B cell (primary cell): Measurements from ENCODE around the gene SCARB1. TPM values are rescaled to one million over a fixed set of nuclear protein-coding genes. Genes with fewer than 3 reads are reported as not detected.

Source experiments
- ATAC-seq: fragments of 200-7000 bp; cut with Tn5 transposase; one replicate; pipeline ENCODE4 v1.10.0; 2021; ENCODE audit warnings: low read depth, mild to moderate bottlenecking, moderate number of reproducible peaks, moderate library complexity
- CTCF ChIA-PET: fragments of 350-600 bp; sonication (Branson Sonifier 250); formaldehyde crosslinking; loops from one replicate; lab custom pipeline; 2021; ENCODE audit warnings: antibody characterized with exemption, inconsistent platforms; lab: Charles Lee
- POLR2A ChIA-PET: fragments of 350-600 bp; sonication (Branson Sonifier 250); formaldehyde crosslinking; loops from one replicate; lab custom pipeline; 2021; ENCODE audit warnings: antibody characterized with exemption; lab: Charles Lee
- DNase-seq: peaks from one replicate; pipeline ENCODE4 v3.0.0; 2013
- H2AFZ ChIP-seq: 2 replicates; pipeline ENCODE4 v1.6.1; 2012; ENCODE audit warnings: mild to moderate bottlenecking, low read depth, low read length; ENCODE audit not compliant: insufficient read depth, poor library complexity, severe bottlenecking
- H3K27ac ChIP-seq, 2 donors: 1 replicate in 1 of 2; 2 replicates in 1 of 2; pipeline ENCODE4 v1.5.1; 2012 to 2013; ENCODE audit warnings: low read length in 2 of 2, mild to moderate bottlenecking in 2 of 2, moderate library complexity in 1 of 2
- H3K27me3 ChIP-seq, 4 experiments: fragments of 200-600 bp in 1 of 4; sonication (generic) in 1 of 4; replicated peaks in 1 of 4; 1 replicate in 2 of 4; 2 replicates in 2 of 4; pipeline versions ENCODE4 v1.6.1 to v1.7.0; 2013 to 2016; ENCODE audit warnings: low read length in 3 of 4, mild to moderate bottlenecking in 2 of 4, mixed read lengths in 1 of 4, moderate library complexity in 1 of 4; ENCODE audit not compliant: insufficient read depth in 4 of 4, control insufficient read depth in 3 of 4; ENCODE audit errors: control extremely low read depth in 1 of 4
- H3K36me3 ChIP-seq, 2 experiments: replicated peaks in 1 of 2; 1 replicate in 1 of 2; 2 replicates in 1 of 2; pipeline versions ENCODE4 v1.6.1 to v1.7.1; 2013; ENCODE audit warnings: low read length in 1 of 2; ENCODE audit not compliant: insufficient read depth in 2 of 2, control insufficient read depth in 1 of 2; ENCODE audit errors: control extremely low read depth in 1 of 2, extremely low read depth in 1 of 2
- H3K4me1 ChIP-seq, 2 donors: fragments of 200-600 bp in 1 of 2; sonication (generic) in 1 of 2; 1 replicate in 1 of 2; 2 replicates in 1 of 2; pipeline versions ENCODE4 v1.5.1 to v1.6.1; 2013 to 2017; ENCODE audit warnings: low read length in 2 of 2; ENCODE audit not compliant: control insufficient read depth in 2 of 2, insufficient read depth in 2 of 2
- H3K4me2 ChIP-seq: replicated peaks from 2 replicates; pipeline ENCODE3; 2012; ENCODE audit warnings: mild to moderate bottlenecking, low read depth, low read length; ENCODE audit not compliant: poor library complexity, severe bottlenecking
- H3K4me3 ChIP-seq, 5 experiments: fragments of 200-600 bp in 1 of 5; sonication (generic) in 1 of 5; 1 replicate in 3 of 5; 2 replicates in 2 of 5; pipeline versions ENCODE4 v1.5.1 to v1.7.0; 2011 to 2016; ENCODE audit warnings: low read length in 4 of 5, mild to moderate bottlenecking in 4 of 5, low read depth in 2 of 5, control low read depth in 1 of 5, moderate library complexity in 1 of 5; ENCODE audit not compliant: insufficient read depth in 1 of 5; ENCODE audit errors: control extremely low read depth in 1 of 5, extremely low read depth in 1 of 5
- H3K79me2 ChIP-seq: fragments of 200-600 bp; sonication (generic); one replicate; pipeline ENCODE4 v1.6.0; 2016; ENCODE audit warnings: low read length; ENCODE audit not compliant: control insufficient read depth, insufficient read depth
- H3K9ac ChIP-seq: fragments of 200-600 bp; sonication (generic); 2 replicates; pipeline ENCODE4 v1.6.1; 2017; ENCODE audit warnings: mild to moderate bottlenecking, low read length, moderate library complexity
- H3K9me3 ChIP-seq, 3 donors: one replicate each; pipeline versions ENCODE4 v1.6.1 to v1.7.1; 2013; ENCODE audit warnings: low read length in 2 of 3; ENCODE audit not compliant: control insufficient read depth in 2 of 3, insufficient read depth in 1 of 3; ENCODE audit errors: control extremely low read depth in 1 of 3
- H4K20me1 ChIP-seq: 2 replicates; pipeline ENCODE4 v1.6.0; 2012; ENCODE audit warnings: mild to moderate bottlenecking, low read length; ENCODE audit not compliant: insufficient read depth, control insufficient read depth, poor library complexity, severe bottlenecking
- H3K27ac Mint-ChIP-seq: one replicate; pipeline ENCODE4 v1.8.0; 2021; ENCODE audit warnings: mixed read lengths
- H3K27me3 Mint-ChIP-seq: one replicate; pipeline ENCODE4 v1.8.0; 2021; ENCODE audit warnings: mixed read lengths
- H3K4me1 Mint-ChIP-seq: one replicate; pipeline ENCODE4 v1.8.0; 2021; ENCODE audit warnings: mixed read lengths
- H3K4me3 Mint-ChIP-seq: one replicate; pipeline ENCODE4 v1.8.0; 2021; ENCODE audit warnings: mixed read lengths
- H3K9me3 Mint-ChIP-seq: one replicate; pipeline ENCODE4 v1.8.0; 2022; ENCODE audit warnings: mixed read lengths; ENCODE audit not compliant: insufficient read depth
- EZH2 ChIP-seq: IDR thresholded peaks from 2 replicates; pipeline ENCODE4 v1.6.1; 2012; ENCODE audit warnings: borderline replicate concordance, low read depth, mild to moderate bottlenecking, moderate library complexity, low read length; ENCODE audit not compliant: insufficient read depth, poor library complexity, severe bottlenecking
- WGBS: methylation state at CpG from one replicate; pipeline ENCODE4 v1.1.5; 2013; ENCODE audit warnings: missing lambda C conversion rate; ENCODE audit not compliant: insufficient coverage; 5-methylcytosine and 5-hydroxymethylcytosine counted together
- intact Hi-C: fragments of 100-400 bp; cut with micrococcal nuclease; formaldehyde crosslinking; loops from one replicate; pipeline ENCODE4 v1.10.0; 2022
- polyA plus RNA-seq: library from polyadenylated mRNA; depleted of rRNA; stranded (reverse); fragments of >200 nt; gene quantifications from 2 replicates; pipeline ENCODE4 v1.2.3, GENCODE V29; 2012
- total RNA-seq, 2 donors: library from RNA; stranded (reverse); fragments of 120-200 nt in 1 of 2; gene quantifications; 1 replicate in 1 of 2; 2 replicates in 1 of 2; pipeline versions ENCODE4 v1.2.3 to v1.2.4, GENCODE V29; 2013 to 2022
- TF ChIP-seq, protein P1 (sequence below): fragments of 200-600 bp; IDR thresholded peaks from one replicate; pipeline ENCODE4 v1.8.0; 2022; ENCODE audit warnings: antibody characterized with exemption, mild to moderate bottlenecking

SCARB1 gene
- total and polyA plus RNA-seq, 2 donors (not counting 1 experiment from before 2014, with no cell fraction given): 26.8 to 30.7 TPM

DNA sequence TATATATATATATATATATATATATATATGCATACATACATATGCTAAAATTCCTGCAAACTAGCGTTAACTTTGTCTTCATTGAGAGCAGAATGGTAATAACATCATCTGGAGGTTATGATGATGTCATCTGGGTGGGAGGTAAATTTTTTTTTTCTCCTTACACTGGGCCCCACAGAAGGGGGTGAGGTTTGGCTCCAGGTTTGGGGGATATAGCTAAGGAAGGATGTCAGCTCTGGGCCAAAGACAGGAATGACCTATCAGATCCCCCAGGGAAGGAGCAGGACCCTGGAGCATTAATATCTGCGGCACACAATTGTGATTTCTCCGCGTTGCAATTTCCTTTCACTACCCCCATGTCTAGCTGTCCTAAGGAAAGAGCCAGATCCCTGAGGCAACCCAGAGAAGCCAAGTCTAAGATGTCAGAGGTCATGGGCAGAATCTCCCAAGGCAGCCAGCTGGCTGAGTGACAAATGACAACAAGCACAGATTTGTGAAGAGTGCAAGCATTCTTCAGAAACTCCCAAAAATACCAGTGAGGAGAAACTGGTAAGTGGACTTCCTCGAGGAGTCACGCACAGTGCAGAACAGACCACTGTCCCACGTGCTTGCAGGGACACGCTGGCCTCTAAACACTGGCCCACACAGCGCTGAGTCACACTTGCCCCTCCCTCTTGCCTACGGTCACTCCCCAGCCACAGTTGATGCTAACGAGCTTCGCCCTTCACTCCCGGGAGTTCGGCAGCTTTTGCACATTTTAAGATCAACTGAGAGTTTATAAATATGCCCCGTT lies 40.8 kb upstream of the SCARB1 start:
- ChIA-PET CTCF (interaction anchor here (1.5 to 13.4 kb wide), 4 partner anchors 15 to 35 kb away, joined by 4 to 384 read pairs (median 53); partner anchors contain the start of gene UBC), POLR2A (no interaction called here)
- Histone ChIP-seq H2AFZ (no peak overlapping the region), H3K4me2 (no peak overlapping the region), H3K27ac (no peak overlapping the region), H3K4me3 (no peak overlapping the region), H3K27me3 (no peaks in the 10 kb centered on the region), H3K4me1 (peaks cover 20 to 30% of the 10 kb centered on the region in 2 donors), H4K20me1 (no peaks in the 10 kb centered on the region), H3K36me3 (no peaks in the 10 kb centered on the region), H3K9ac (no peak overlapping the region), H3K79me2 (peaks cover 4% of the 10 kb centered on the region), H3K9me3 (no peaks in the 10 kb centered on the region)
- ATAC-seq (no peak), DNase-seq (no peak)
- no peaks in the 10 kb centered on the region for H3K27me3 Mint-ChIP-seq
- H3K27ac Mint-ChIP-seq: no peak overlapping the region
- H3K4me1 Mint-ChIP-seq: peaks cover 34% of the 10 kb centered on the region
- intact Hi-C loops: loop anchor here (5.0 kb wide), 1 partner anchor 132 kb away; no protein-coding TSS in a partner anchor
- H3K9me3 Mint-ChIP-seq: no peaks in the 10 kb centered on the region
- no peak overlapping the region for H3K4me3 Mint-ChIP-seq
- WGBS: 69% methylated on average over 8 of the region's 15 CpGs
- TF ChIP-seq, protein P1, sequence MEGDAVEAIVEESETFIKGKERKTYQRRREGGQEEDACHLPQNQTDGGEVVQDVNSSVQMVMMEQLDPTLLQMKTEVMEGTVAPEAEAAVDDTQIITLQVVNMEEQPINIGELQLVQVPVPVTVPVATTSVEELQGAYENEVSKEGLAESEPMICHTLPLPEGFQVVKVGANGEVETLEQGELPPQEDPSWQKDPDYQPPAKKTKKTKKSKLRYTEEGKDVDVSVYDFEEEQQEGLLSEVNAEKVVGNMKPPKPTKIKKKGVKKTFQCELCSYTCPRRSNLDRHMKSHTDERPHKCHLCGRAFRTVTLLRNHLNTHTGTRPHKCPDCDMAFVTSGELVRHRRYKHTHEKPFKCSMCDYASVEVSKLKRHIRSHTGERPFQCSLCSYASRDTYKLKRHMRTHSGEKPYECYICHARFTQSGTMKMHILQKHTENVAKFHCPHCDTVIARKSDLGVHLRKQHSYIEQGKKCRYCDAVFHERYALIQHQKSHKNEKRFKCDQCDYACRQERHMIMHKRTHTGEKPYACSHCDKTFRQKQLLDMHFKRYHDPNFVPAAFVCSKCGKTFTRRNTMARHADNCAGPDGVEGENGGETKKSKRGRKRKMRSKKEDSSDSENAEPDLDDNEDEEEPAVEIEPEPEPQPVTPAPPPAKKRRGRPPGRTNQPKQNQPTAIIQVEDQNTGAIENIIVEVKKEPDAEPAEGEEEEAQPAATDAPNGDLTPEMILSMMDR: no peak
- no peak for TF ChIP-seq EZH2

DNA sequence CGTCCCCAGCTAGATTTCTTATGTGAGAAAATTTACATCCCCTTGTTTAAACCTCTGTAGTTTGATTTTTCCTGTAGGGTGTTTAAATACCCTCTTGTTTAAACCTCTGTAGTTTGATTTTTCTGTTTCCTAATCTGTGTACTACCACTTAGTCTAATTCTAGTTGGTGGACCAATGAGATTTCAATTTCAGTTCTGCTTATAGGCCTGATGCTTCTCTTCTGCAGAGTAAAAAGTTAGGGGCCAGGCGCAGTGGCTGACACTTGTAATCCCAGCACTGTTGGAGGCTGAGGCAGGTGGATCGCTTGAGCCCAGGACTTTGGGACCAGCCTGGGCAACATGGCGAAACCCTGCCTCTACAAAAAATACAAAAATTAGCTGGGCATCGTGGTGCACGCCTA lies 39.3 kb upstream of the SCARB1 start:
- H3K4me1 ChIP-seq: peaks cover 29 to 40% of the 10 kb centered on the region in 2 donors
- no peaks in the 10 kb centered on the region for H4K20me1 ChIP-seq
- 60% methylated on average over 1 of the region's 6 CpGs for WGBS
- Mint-ChIP-seq H3K27me3 (no peaks in the 10 kb centered on the region), H3K4me3 (peak overlapping the region; percentile 27), H3K27ac (peak overlapping the region; percentile 38), H3K4me1 (peaks cover 45% of the 10 kb centered on the region), H3K9me3 (no peaks in the 10 kb centered on the region)
- no peaks in the 10 kb centered on the region for H3K9me3 ChIP-seq
- H3K36me3 ChIP-seq: no peaks in the 10 kb centered on the region
- intact Hi-C loops: no loop called here
- peaks cover 4% of the 10 kb centered on the region for H3K79me2 ChIP-seq
- no peaks in the 10 kb centered on the region for H3K27me3 ChIP-seq
- no peak overlapping the region for H2AFZ ChIP-seq
- CTCF ChIA-PET: interaction anchor here (0.5 to 13.4 kb wide), 4 partner anchors 8 to 133 kb away, joined by 3 to 384 read pairs (median 4); no protein-coding TSS in a partner anchor
- no peak overlapping the region for H3K27ac ChIP-seq
- no peak overlapping the region for H3K4me3 ChIP-seq
- no peak for ATAC-seq
- no peak for DNase-seq
- POLR2A ChIA-PET: interaction anchor here (0.6 to 1.7 kb wide), 3 partner anchors 8 to 78 kb away, joined by 5 to 6 read pairs (median 6); no protein-coding TSS in a partner anchor
- no peak overlapping the region for H3K4me2 ChIP-seq
- H3K9ac ChIP-seq: no peak overlapping the region
- TF ChIP-seq EZH2: no peak
- TF ChIP-seq, protein P1: no peak
